GM18511 (cell line): Measurements from ENCODE around the gene ZNHIT6.

ENCODE experiments used
- ATAC-seq: cut with Tn5 transposase; IDR thresholded peaks from one replicate; pipeline ENCODE4 v1.9.1; 2021; ENCODE audit warnings: mild to moderate bottlenecking, moderate library complexity; ENCODE audit not compliant: unreplicated experiment

The ZNHIT6 gene

GRCh38 chr1:85599681-85600080 is 108.6 kb downstream of the ZNHIT6 start:
- no peak for ATAC-seq
